ENCODE results near the gene POFUT2.

The POFUT2 gene

GRCh38 chr21:45302082-45303061 lies 14.7 kb upstream of the POFUT2 start:
- Histone ChIP-seq H3K4me3 (ENCODE audit: low read depth, low read length) (no peak overlapping the region), H3K27me3 (ENCODE audit: insufficient read depth, low read depth, severe bottlenecking) (no peaks in the 10 kb centered on the region), H3K9me3 (ENCODE audit: severe bottlenecking) (no peaks in the 10 kb centered on the region), H3K27ac (no peak overlapping the region), H3K36me3 (no peaks in the 10 kb centered on the region)
- DNase-seq, result no peak
- no peak for TF ChIP-seq CTCF (IDR thresholded peaks at IDR 0.05; ENCODE audit: low read depth, low read length)

DNA sequence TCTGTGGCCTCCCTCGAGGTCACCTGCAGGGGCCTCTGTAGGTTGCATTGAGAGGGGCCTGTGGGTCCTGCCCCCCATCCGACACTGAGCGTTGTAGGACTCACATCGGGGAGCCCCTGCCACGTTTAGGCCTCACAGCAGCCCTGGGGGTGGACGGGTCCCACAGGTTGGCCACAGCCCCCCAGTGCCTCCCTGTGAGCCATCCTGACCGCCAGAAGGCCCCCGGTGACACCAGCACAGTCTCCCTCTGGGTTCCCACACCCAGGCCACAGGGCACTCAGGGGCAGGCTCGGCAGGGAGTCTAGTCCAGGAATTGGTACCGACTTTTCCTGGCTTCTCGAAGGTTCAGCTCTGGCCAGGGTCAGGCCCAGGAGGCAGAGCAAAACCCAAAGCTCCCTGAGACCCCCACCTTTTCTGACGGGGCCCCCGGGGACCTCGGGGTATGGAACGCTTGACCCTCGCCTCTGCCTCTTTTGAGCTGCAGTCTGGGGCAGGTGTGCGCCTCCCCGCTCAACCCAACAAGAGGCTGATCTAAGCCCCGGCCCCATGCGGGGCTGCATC lies 13.9 kb upstream of the POFUT2 start:
- TF ChIP-seq CTCF (IDR thresholded peaks at IDR 0.05; ENCODE audit: low read depth, low read length), result no peak
- H3K9me3 ChIP-seq (ENCODE audit: severe bottlenecking), result no peaks in the 10 kb centered on the region
- DNase-seq, result no peak
- no peak overlapping the region for H3K4me3 ChIP-seq (ENCODE audit: low read depth, low read length)
- H3K27me3 ChIP-seq (ENCODE audit: insufficient read depth, low read depth, severe bottlenecking), result no peaks in the 10 kb centered on the region
- H3K36me3 ChIP-seq, result no peaks in the 10 kb centered on the region
- no peak overlapping the region for H3K27ac ChIP-seq

GRCh38 chr21:45300786-45301520 lies 13.3 kb upstream of the POFUT2 start:
- no peak for DNase-seq
- no peaks in the 10 kb centered on the region for H3K36me3 ChIP-seq
- no peaks in the 10 kb centered on the region for H3K27me3 ChIP-seq (ENCODE audit: insufficient read depth, low read depth, severe bottlenecking)
- no peak for TF ChIP-seq CTCF (IDR thresholded peaks at IDR 0.05; ENCODE audit: low read depth, low read length)
- no peak overlapping the region for H3K4me3 ChIP-seq (ENCODE audit: low read depth, low read length)
- H3K9me3 ChIP-seq (ENCODE audit: severe bottlenecking), result no peaks in the 10 kb centered on the region
- no peak overlapping the region for H3K27ac ChIP-seq

DNA sequence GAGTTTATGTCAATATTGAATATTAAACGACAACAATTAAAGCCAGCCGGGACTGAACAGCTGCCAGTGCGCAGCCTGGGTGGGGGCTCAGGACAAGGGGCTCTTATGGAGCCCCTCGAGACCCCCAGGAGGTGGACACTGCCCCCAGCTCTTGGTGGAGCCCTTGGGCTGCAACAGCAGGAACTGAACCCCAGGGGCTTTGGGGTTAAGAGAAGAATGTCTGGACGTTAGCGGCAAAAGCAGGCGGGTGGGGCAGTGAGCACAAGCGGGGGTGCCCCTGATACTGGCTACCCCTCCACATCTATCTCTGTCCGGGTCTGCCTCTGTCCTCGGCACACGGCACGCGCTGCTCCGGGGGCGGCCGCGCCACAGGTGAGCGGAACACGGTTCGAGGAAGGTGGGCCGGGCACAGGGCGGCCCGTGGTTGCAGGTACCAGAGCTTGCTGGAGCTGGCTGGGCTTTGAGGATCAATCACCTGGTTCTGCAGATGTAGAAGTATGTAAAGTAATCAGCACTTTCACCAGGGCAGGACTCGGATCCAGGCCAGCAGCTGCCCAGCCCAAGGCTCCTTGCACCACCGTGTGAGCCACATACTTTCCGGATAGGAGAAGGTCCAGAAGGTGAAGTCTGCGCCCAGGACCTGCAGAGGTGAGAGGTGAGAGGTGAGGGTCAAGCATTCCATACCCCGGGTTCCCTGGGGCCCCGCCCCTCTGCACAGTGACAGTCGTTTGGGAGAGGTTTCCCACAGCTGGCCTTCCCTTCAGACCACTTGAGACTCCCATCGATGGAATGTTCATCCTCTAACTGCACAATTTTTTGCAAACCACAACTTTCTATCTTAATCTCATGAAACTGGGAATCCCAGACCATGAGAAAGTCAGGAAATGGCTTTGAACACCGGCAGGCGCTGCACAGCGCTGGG lies 12.4 kb upstream of the POFUT2 start:
- TF ChIP-seq CTCF (IDR thresholded peaks at IDR 0.05; ENCODE audit: low read depth, low read length), result no peak
- DNase-seq, result no peak
- H3K4me3 ChIP-seq (ENCODE audit: low read depth, low read length), result no peak overlapping the region
- H3K36me3 ChIP-seq, result no peaks in the 10 kb centered on the region
- no peak overlapping the region for H3K27ac ChIP-seq
- H3K9me3 ChIP-seq (ENCODE audit: severe bottlenecking), result no peaks in the 10 kb centered on the region
- no peaks in the 10 kb centered on the region for H3K27me3 ChIP-seq (ENCODE audit: insufficient read depth, low read depth, severe bottlenecking)

Measured in WERI-Rb-1 (cell line).